Measurements from ENCODE around the gene NEDD9.

NEDD9 gene

DNA sequence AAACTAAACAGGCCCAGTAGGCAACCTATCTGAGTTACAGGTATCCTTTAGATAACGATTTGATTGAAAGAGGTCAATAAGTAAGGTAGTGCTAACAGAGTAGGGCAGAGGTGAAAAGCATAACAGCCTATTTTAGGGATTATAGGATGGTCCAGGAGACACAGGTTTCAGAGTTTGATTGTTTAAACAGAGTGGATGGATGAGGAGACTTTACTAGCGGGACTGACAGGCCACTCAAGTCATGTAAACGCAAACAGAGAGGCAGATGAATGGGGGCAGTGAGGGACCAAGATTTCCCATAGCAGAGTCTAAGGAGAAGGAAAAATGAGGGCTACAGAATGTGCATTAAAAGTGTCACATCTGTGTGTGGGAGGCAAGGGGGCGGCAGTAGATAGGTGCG is 4.8 kb downstream of the NEDD9 start:
- Histone ChIP-seq H3K27me3 (ENCODE audit: insufficient read depth, low read length, poor library complexity, severe bottlenecking) (no peaks in the 10 kb centered on the region), H3K9ac (ENCODE audit: low read depth, low read length, poor library complexity, severe bottlenecking) (no peak overlapping the region), H3K4me2 (ENCODE audit: low read depth, low read length, poor library complexity, severe bottlenecking) (no peak overlapping the region), H4K20me1 (ENCODE audit: insufficient read depth, low read length, poor library complexity, severe bottlenecking) (no peaks in the 10 kb centered on the region), H3K4me3 (ENCODE audit: low read length, poor library complexity, severe bottlenecking) (no peak overlapping the region), H3K79me2 (ENCODE audit: insufficient read depth, low read length) (no peaks in the 10 kb centered on the region), H3K36me3 (ENCODE audit: insufficient read depth, low read length) (no peaks in the 10 kb centered on the region), H3F3A (ENCODE audit: low read depth) (no peaks in the 10 kb centered on the region), H3K9me3 (ENCODE audit: insufficient read depth, low read depth, low read length) (no peaks in the 10 kb centered on the region), H3K4me1 (ENCODE audit: insufficient read depth, low read length, poor library complexity, severe bottlenecking) (peaks cover 28% of the 10 kb centered on the region), H3K9me2 (replicated peaks; ENCODE audit: low read depth, low read length) (no peaks in the 10 kb centered on the region), H2AFZ (ENCODE audit: low read length) (no peak overlapping the region)
- TF ChIP-seq EZH2phosphoT487 (IDR thresholded peaks at IDR 0.05; ENCODE audit: borderline replicate concordance), result no peak
- TF ChIP-seq, protein P1, sequence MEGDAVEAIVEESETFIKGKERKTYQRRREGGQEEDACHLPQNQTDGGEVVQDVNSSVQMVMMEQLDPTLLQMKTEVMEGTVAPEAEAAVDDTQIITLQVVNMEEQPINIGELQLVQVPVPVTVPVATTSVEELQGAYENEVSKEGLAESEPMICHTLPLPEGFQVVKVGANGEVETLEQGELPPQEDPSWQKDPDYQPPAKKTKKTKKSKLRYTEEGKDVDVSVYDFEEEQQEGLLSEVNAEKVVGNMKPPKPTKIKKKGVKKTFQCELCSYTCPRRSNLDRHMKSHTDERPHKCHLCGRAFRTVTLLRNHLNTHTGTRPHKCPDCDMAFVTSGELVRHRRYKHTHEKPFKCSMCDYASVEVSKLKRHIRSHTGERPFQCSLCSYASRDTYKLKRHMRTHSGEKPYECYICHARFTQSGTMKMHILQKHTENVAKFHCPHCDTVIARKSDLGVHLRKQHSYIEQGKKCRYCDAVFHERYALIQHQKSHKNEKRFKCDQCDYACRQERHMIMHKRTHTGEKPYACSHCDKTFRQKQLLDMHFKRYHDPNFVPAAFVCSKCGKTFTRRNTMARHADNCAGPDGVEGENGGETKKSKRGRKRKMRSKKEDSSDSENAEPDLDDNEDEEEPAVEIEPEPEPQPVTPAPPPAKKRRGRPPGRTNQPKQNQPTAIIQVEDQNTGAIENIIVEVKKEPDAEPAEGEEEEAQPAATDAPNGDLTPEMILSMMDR (conservative IDR thresholded peaks at IDR 0.05; ENCODE audit: low read length), result no peak

DNA sequence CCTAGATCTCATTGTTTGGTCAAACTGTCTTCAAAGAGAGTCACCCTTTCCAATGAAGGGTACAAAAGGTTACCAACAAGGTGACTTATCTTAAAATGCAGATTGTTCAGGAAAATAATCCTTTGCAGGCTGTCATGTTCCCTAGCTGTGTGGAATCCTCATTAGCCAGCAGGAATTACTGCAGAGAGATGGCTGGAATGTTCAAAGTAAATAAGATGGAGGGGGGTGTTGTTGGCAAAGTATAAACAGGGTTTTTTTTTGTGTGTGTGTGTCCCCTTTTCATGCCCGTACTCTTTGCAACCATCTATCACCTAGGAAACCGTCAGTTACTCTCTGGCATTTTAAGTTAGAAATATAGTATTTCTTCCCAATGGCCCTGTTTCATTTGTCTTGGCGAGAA is 6.5 kb downstream of the NEDD9 start:
- H3K9me3 ChIP-seq (ENCODE audit: insufficient read depth, low read depth, low read length), result no peaks in the 10 kb centered on the region
- no peaks in the 10 kb centered on the region for H3K9me2 ChIP-seq (replicated peaks; ENCODE audit: low read depth, low read length)
- H3K4me3 ChIP-seq (ENCODE audit: low read length, poor library complexity, severe bottlenecking), result no peak overlapping the region
- peaks cover 22% of the 10 kb centered on the region for H3K4me1 ChIP-seq (ENCODE audit: insufficient read depth, low read length, poor library complexity, severe bottlenecking)
- no peaks in the 10 kb centered on the region for H4K20me1 ChIP-seq (ENCODE audit: insufficient read depth, low read length, poor library complexity, severe bottlenecking)
- H3K27me3 ChIP-seq (ENCODE audit: insufficient read depth, low read length, poor library complexity, severe bottlenecking), result no peaks in the 10 kb centered on the region
- no peaks in the 10 kb centered on the region for H3K79me2 ChIP-seq (ENCODE audit: insufficient read depth, low read length)
- no peak overlapping the region for H3K4me2 ChIP-seq (ENCODE audit: low read depth, low read length, poor library complexity, severe bottlenecking)
- no peak overlapping the region for H2AFZ ChIP-seq (ENCODE audit: low read length)
- H3K36me3 ChIP-seq (ENCODE audit: insufficient read depth, low read length), result no peaks in the 10 kb centered on the region
- H3K9ac ChIP-seq (ENCODE audit: low read depth, low read length, poor library complexity, severe bottlenecking), result no peak overlapping the region
- no peak for TF ChIP-seq EZH2phosphoT487 (IDR thresholded peaks at IDR 0.05; ENCODE audit: borderline replicate concordance)
- TF ChIP-seq, protein P1 (conservative IDR thresholded peaks at IDR 0.05; ENCODE audit: low read length), result no peak
- no peaks in the 10 kb centered on the region for H3F3A ChIP-seq (ENCODE audit: low read depth)

DNA sequence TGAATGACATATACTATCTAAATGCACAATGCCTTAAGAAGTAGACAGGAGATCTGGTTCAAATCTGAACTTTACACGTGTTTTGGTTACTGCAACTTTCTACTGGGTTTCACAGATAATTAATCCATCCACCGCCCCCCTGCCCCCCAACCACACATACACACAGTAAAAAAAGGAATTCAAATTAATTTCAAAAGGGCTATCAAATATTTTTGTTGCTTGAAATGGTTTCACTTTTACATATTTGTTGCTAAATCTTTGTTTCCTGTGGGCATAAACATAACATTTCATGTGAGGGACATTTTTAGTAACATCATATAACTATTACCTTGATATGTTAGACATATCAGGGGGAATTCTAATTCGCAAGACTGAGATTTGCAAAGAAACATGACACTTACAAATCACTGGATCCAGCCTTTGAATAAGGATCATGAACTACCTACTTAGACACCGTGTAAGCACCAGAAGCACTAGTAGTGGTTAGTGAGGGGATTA is 7.5 kb downstream of the NEDD9 start:
- Histone ChIP-seq H3F3A (ENCODE audit: low read depth) (no peaks in the 10 kb centered on the region), H4K20me1 (ENCODE audit: insufficient read depth, low read length, poor library complexity, severe bottlenecking) (no peaks in the 10 kb centered on the region), H3K4me3 (ENCODE audit: low read length, poor library complexity, severe bottlenecking) (no peak overlapping the region), H3K4me2 (ENCODE audit: low read depth, low read length, poor library complexity, severe bottlenecking) (peak overlapping the region; percentile 44), H3K9me3 (ENCODE audit: insufficient read depth, low read depth, low read length) (no peaks in the 10 kb centered on the region), H2AFZ (ENCODE audit: low read length) (no peak overlapping the region), H3K4me1 (ENCODE audit: insufficient read depth, low read length, poor library complexity, severe bottlenecking) (peaks cover 18% of the 10 kb centered on the region), H3K27me3 (ENCODE audit: insufficient read depth, low read length, poor library complexity, severe bottlenecking) (no peaks in the 10 kb centered on the region), H3K9me2 (replicated peaks; ENCODE audit: low read depth, low read length) (no peaks in the 10 kb centered on the region), H3K36me3 (ENCODE audit: insufficient read depth, low read length) (no peaks in the 10 kb centered on the region), H3K79me2 (ENCODE audit: insufficient read depth, low read length) (no peaks in the 10 kb centered on the region), H3K9ac (ENCODE audit: low read depth, low read length, poor library complexity, severe bottlenecking) (peak overlapping the region; percentile 0)
- TF ChIP-seq, protein P1 (conservative IDR thresholded peaks at IDR 0.05; ENCODE audit: low read length), result no peak
- TF ChIP-seq EZH2phosphoT487 (IDR thresholded peaks at IDR 0.05; ENCODE audit: borderline replicate concordance), result no peak
